ENCODE measurements around the gene MED12.

MED12 gene

GRCh38 chrX:71107762-71108360, 10.5 kb upstream of the MED12 start:
- no peak for DNase-seq

GRCh38 chrX:71109051-71109450, 9.3 kb upstream of the MED12 start:
- DNase-seq, result no peak

GRCh38 chrX:71111141-71111843, 7.1 kb upstream of the MED12 start, which contains the start of gene IL2RG:
Gene IL2RG, minus strand, starts transcription at chrX:71111577. Its CDS starts 38 bp downstream, at chrX:71111539.
- DNase-seq, result peak; percentile 22

- no peak for DNase-seq
Measured at GRCh38 chrX:71111921-71112431, 6.4 kb upstream of the MED12 start.

GRCh38 chrX:71117358-71117757, 1.0 kb upstream of the MED12 start:
- DNase-seq, result no peak

- DNase-seq, result no peak
Measured at GRCh38 chrX:71118985-71119535, 664 bp downstream of the MED12 start.

- DNase-seq, result no peak
Measured at GRCh38 chrX:71128166-71128833, 9.9 kb downstream of the MED12 start.

- DNase-seq, result peak; percentile 18
Measured at GRCh38 chrX:71128915-71129765, 10.7 kb downstream of the MED12 start.

GRCh38 chrX:71131510-71131909, 13.1 kb downstream of the MED12 start:
- DNase-seq, result no peak

- DNase-seq, result no peak
Measured at GRCh38 chrX:71140440-71140839, 22.0 kb downstream of the MED12 start.

GRCh38 chrX:71143508-71143907, 25.1 kb downstream of the MED12 start:
- DNase-seq, result no peak

- peak; percentile 15 for DNase-seq
Measured at GRCh38 chrX:71144651-71145050, 26.3 kb downstream of the MED12 start, which contains the start of gene NLGN3. Gene NLGN3, plus strand, starts transcription at chrX:71144841. Its CDS starts 2,909 bp downstream, at chrX:71147750.

- DNase-seq, result no peak
Measured at GRCh38 chrX:71147496-71148277, 29.3 kb downstream of the MED12 start.

GRCh38 chrX:71148278-71148663, 29.9 kb downstream of the MED12 start:
- no peak for DNase-seq

GRCh38 chrX:71151366-71151765, 33.0 kb downstream of the MED12 start:
- DNase-seq, result no peak

GRCh38 chrX:71154196-71154595, 35.8 kb downstream of the MED12 start:
- DNase-seq, result no peak

GRCh38 chrX:71154641-71155040, 36.2 kb downstream of the MED12 start:
- DNase-seq, result no peak

- no peak for DNase-seq
Measured at GRCh38 chrX:71158603-71159002, 40.2 kb downstream of the MED12 start.

- no peak for DNase-seq
Measured at GRCh38 chrX:71159335-71159734, 40.9 kb downstream of the MED12 start.

GRCh38 chrX:71160475-71160874, 42.1 kb downstream of the MED12 start:
- DNase-seq, result peak; percentile 26

GRCh38 chrX:71162981-71163380, 44.6 kb downstream of the MED12 start:
- peak; percentile 11 for DNase-seq

- DNase-seq, result no peak
Measured at GRCh38 chrX:71164071-71164470, 45.7 kb downstream of the MED12 start.

All from NCI-H69 (cell line).